Measurements from ENCODE around the gene SRRT.

DNA sequence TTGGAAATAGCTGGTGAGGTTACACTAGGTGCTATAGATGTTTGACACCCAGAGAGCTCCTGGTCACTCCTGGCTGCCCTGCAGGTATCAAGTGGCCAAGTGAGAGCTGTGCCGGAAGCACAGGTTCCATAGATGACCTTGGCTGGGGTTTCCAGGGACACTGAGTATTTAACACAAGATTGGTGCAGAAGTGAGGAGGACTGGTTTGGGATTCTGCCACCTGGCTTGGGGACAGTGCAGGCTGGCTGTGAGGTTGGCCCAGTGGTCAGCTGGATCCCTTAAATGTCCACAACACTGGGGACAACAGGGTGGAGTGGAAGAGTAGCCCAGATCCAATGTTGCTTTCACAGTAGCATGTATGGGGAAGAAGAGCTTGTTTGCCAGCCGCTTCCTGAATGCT is 26.1 kb downstream of the SRRT start:
- TF ChIP-seq EZH2 (IDR thresholded peaks at IDR 0.05) (no peak), EZH2phosphoT487 (IDR thresholded peaks at IDR 0.05) (no peak)
- TF ChIP-seq, protein P1, sequence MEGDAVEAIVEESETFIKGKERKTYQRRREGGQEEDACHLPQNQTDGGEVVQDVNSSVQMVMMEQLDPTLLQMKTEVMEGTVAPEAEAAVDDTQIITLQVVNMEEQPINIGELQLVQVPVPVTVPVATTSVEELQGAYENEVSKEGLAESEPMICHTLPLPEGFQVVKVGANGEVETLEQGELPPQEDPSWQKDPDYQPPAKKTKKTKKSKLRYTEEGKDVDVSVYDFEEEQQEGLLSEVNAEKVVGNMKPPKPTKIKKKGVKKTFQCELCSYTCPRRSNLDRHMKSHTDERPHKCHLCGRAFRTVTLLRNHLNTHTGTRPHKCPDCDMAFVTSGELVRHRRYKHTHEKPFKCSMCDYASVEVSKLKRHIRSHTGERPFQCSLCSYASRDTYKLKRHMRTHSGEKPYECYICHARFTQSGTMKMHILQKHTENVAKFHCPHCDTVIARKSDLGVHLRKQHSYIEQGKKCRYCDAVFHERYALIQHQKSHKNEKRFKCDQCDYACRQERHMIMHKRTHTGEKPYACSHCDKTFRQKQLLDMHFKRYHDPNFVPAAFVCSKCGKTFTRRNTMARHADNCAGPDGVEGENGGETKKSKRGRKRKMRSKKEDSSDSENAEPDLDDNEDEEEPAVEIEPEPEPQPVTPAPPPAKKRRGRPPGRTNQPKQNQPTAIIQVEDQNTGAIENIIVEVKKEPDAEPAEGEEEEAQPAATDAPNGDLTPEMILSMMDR (IDR thresholded peaks at IDR 0.05) = no peak
